SW 1271 (cell line): ENCODE data around the gene TMC4.
A peak's percentile ranks its signal among the peaks of the same experiment; 100 is the strongest.
"Not testable (repeated sequence)": the region's sequence is repeated elsewhere in the genome, so short reads cannot be mapped to it uniquely, and the experiment has no call there.

ENCODE experiments used
- DNase-seq, 2 experiments: peaks; one replicate each; lab custom pipeline; 2025; lab: John Stamatoyannopoulos, UW

TMC4 gene

GRCh38 chr19:54179262-54179852, 6.4 kb upstream of the TMC4 start:
- no peak for DNase-seq

GRCh38 chr19:54178581-54179261, 5.8 kb upstream of the TMC4 start:
- DNase-seq: no peak

GRCh38 chr19:54173951-54174834, 1.2 kb upstream of the TMC4 start:
- no peak for DNase-seq

GRCh38 chr19:54173359-54173699, 369 bp upstream of the TMC4 start:
- no peak for DNase-seq

DNA sequence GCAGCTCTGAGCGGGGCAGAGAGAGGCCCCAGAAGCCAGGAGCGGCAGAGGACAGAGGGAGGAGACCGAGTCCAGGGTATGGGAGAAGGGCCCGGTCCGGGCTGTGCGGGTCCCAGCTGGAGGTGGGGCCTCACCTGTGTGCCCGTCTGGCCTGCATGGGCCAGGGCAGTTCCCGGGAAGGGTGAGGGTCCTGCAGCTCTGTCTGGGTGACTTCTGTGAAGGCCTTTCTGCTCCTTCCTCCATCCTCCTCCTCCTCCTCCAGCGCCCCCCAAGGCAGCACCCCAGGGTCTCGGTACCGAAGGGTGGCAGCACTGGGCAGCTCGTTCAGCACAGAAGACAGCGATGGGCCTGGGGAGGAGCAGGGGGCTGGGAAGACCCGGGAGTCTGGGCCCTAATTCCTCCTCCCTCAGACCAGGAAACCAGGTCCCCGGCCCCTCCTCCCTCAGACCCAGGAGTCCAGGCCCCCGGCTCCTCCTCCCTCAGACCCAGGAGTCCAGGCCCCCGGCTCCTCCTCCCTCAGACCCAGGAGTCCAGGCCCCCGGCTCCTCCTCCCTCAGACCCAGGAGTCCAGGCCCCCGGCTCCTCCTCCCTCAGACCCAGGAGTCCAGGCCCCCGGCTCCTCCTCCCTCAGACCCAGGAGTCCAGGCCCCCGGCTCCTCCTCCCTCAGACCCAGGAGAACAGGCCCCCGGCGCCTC, 1.1 kb downstream of the TMC4 start:
- not testable (repeated sequence) for DNase-seq

GRCh38 chr19:54169149-54169740, 3.7 kb downstream of the TMC4 start:
- no peak for DNase-seq

DNA sequence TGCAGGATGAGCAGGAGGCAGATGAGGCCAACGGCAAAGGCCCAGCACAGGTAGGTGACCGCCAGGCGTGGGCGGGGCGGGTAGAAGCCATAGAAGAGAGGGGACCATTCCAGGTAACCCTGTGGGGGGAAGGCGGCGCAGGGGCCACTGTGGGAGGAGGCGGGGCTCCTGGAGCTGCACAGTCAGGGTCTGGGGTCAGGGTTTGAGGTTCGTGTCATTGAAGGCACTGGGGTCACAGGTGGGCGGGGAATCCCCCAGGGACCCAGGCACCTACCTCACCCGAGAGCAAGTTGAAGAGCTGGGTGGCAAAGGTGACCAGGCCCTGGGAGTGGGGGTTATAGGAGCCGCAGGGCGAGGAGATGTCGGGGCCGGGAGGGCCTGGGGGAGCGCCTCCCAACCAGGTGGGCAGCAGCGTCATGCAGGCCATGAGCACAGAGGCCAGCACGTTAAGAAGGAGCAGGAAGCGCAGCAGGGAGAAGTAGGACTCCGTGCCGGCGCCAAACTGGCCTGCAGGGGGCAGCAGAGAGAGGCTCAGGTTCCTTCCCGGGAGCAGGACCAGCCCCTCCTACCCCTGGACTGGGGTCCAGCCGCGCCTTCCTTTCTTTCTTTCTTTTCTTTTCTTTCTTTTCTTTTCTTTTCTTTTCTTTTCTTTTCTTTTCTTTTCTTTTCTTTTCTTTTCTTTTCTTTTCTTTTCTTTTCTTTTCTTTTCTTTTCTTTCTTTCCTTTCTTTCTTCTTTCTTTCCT, 4.6 kb downstream of the TMC4 start:
- DNase-seq: peak in 1 of 2 experiments; percentile 78

- DNase-seq: no peak
Measured at GRCh38 chr19:54165222-54165621, 7.7 kb downstream of the TMC4 start.

- DNase-seq: no peak
Measured at GRCh38 chr19:54164369-54165068, 8.4 kb downstream of the TMC4 start.

GRCh38 chr19:54162884-54163283, 10.1 kb downstream of the TMC4 start:
- no peak for DNase-seq

DNA sequence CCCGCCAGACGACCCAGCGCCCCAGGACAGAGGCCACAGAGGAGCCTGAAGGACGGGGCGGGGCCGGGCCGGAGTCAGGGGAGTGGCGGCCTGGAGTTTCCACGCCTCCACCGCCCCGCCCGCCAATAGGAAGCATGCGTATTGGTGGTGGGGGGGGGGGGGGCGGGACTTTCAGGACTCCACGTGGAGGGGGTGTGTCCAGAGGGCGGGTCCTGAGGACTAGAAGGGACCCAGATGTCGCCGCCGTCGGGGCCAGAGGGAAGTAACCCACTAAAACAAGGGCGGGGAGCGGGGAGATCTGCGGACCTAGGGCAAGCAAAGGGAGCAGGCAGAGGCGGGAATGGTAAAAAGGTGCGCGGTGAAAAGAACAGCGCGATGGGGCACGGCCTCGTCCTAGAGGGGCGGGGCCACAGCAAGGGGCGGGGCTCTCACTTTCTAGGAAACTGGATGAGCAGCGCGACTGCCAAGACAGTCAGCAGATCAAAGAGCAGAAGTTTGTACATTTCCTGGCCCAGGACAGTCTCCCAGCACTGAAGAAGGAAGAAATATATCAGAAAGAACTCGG, 10.6 kb downstream of the TMC4 start:
- DNase-seq: peak; percentile 61 to 64

DNA sequence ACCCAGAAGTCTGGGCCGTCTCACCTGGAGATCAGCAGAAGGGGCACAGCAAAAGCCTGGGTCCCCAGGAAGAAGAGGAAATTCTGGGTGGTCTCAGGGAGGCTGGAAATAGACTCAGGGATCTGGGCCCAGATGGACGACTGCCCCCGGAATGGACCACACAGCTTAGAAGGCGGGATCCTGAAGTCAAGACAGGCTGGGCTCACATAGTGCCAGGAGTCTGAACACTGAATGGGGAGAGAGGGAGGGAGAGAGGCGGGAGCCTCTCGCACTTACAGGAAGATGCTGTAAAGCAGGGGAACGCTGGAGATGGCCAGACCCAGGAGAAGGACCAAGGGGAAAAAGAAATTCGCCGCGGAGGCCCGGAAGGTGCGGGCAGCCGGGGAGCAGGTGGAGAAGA, 12.1 kb downstream of the TMC4 start:
- DNase-seq: no peak

DNA sequence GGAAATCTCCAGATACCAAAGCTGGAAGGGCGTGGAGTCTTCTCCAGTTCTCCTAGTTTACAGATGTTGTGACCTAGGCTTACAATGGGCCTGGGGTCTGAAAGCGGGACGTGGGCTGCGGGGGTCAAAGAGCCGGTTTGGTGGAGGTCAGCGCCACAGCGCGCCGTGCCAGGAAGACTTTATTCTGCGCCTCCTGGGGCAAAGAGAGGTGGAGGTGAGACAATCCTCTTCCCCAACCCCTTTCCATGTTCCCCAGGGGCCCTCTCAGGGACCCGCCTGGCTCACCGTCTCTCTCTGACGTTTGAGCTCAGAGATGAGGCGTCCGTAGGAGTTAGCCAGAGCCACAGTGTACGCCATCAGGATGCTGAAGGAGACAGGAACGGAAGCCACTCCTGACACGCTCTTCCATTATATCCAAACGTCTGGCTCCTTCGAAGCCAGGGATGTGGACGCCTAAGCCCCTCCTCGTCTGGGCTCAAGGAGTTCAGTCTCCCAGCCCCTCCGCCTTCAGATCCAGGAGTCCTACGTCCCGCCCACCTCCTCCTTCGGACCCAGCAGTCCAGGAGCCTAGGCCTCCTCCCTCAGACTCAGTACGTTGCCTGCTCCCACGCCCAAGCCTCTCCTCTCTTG, 12.7 kb downstream of the TMC4 start:
- no peak for DNase-seq

GRCh38 chr19:54159352-54160181, 13.4 kb downstream of the TMC4 start, which contains the start of gene LENG1:
TSS of gene LENG1 (minus strand) at chr19:54159721. CDS start at chr19:54159695, 26 bp downstream.
- peak; percentile 95 to 99 for DNase-seq

DNA sequence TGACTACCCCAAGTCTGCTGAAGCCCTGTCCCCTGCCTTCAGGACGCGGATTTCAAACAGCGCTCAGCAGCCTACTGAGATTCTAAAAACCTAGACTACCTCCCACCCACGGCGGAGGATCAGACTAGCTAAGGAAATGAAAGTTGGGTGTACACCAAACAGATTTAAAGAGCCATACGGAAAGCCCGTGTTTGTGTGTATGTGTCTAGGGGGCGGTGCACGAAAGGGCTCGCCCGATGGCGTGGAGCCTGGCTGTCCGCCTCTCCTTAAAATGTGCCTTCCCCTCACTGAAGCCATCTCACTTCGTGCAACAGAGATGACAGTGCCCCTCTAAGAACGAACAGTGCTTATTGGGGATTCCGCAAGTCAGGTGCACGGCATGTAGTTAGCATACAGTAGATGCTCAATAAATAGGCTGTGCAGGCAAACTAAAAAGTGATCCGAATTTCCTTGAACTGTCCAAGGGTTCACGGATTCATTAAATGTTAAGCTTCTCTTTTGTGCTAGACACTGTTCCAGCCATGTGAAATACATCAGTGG, 14.1 kb downstream of the TMC4 start:
- peak in 1 of 2 experiments; percentile 39 for DNase-seq

DNA sequence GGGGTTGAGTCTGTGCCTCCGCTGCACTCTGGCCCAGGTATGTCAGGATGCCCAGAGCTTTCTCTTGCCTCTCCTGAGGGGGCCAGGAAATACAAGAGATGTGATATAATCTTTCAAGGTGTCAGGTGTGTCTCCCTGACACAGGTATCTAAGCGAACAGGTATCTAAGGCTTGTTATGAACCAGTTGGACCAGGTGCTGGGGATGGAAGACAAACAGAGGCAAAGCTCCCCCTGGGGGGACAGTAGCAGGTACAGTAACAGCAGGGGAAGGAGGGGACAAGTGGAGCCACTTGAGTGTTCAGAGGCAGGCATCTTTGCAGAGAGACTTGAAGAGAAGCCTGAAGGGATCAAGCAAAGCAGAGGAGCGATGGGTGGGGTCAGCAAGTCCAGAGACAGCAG, 16.0 kb downstream of the TMC4 start:
- no peak for DNase-seq

- DNase-seq: no peak
Measured at GRCh38 chr19:54156490-54156889, 16.5 kb downstream of the TMC4 start.

GRCh38 chr19:54155694-54156093, 17.3 kb downstream of the TMC4 start:
- no peak for DNase-seq
